Inflammatory macrophage (primary cell): ENCODE data around the gene FAM20B.
A peak's percentile ranks its signal among the peaks of the same experiment; 100 is the strongest.

Source experiments
- DNase-seq, 2 donors: peaks; one replicate each; pipeline ENCODE4 v3.0.0-alpha.2; 2020 to 2022

FAM20B gene

DNA sequence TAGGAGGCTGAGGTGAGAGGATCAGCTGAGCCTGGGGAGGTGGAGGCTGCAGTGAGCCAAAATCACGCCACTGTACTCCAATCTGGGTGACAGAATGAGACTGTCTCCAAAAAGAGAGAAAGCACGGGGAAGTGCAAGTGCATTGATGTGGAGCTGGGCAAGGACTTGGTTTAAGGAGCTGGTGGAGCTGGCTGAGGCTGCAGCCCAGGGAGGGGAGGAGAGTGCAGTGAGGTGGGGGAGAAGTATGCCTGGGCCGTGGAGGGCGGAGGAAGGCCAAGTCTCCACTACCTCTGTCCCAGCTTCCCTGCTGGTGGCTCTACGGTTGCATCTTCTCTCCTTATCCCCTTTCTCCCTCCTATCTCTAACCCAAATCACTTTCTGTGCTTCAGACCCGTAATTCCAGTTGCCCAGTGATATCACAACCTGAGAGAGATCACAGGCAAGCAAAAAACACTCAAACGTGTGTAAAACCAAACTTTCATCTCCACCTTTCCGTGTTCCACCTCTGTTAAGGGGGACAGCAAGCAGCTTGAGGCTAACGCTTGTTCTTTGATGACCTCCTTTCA lies 67.3 kb downstream of the FAM20B start:
- DNase-seq: no peak

DNA sequence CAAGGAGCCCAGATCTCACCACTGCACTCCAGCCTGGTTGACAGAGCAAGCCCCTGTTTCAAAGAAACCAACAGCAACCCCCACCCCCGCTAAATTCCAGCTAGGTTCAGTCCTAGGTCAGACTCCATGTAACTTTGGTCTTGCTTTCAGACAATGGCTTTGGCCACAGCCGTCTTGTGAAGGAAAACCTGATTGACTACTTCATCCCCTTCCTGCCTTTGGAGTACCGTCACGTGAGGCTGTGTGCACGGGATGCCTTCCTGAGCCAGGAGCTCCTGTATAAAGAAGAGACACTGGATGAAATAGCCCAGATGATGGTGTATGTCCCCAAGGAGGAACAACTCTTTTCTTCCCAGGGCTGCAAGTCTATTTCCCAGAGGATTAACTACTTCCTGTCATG lies 69.1 kb downstream of the FAM20B start:
- no peak for DNase-seq

DNA sequence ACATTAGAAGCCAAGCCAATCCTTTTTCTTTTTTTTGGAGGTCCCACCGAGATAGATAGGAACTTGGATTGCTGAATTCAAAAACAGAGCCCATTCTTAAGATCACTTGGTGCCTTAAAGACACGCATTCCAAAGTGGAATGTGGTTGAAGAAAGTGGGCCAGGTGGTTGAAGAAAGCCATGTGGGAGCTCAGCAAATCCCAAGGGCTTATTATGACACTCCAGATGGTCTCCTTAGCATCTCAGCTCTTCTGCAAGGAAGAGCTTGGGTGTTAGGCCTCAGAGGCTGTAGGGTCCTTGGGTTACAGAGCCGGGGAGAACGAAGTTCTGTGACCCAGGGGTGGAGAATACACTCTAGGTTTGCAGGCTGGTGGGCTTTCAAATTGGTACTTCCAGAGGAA lies 69.7 kb downstream of the FAM20B start:
- DNase-seq: no peak

DNA sequence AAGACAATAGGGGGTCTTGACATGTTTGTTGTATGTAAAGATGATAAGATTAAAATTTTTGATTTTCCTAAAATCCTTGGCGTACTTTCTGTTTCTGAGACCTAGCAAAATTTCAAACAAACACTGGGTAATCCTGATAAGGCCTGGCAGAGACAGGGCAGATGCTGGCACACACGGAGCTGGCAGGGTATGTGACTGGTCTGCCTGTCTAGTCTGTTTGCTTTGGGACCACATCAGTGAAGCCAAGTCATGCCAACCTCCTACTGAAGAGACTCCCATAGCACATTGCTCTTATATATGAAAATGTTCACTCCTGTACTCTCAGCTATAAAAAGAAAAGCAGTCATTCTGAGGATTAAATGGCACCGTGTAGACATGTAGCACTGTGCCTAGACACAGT lies 70.2 kb downstream of the FAM20B start:
- DNase-seq: no peak

DNA sequence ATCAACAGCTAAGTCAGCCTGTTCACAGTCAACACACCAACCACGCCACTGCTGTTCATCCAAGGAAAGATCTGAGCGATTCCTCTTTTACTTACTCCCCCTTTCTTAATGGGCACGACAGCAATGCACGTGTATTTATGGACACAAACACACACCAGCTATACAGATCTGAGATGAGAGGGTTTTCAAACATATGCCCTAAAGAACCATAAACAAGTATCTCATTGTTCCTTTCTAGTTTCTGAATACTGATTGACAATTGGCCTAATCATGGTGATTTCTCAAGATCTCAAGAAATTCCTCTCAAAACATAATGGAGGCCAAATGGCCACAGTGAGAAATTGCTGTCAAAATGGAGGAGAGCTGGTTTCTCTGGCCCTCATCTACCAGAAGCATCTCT lies 74.2 kb downstream of the FAM20B start:
- no peak for DNase-seq

DNA sequence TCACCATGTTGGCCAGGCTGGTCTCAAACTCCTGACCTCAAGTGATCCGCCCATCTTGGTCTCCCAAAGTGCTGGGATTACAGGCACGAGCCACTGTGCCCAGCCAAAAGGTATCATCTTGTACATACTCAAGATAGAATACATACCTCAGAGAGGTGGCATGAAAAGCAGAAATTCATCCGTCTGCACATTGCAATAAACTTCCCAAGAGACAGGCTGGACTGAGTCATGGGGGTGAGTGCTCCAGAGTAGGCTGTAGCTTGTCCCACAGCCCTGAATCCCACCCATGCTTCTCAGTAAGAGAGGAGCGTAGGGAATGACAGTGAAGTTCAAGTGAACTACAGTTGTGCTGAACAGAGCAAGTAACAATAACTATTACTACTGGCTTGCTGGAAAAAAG lies 75.9 kb downstream of the FAM20B start:
- no peak for DNase-seq

DNA sequence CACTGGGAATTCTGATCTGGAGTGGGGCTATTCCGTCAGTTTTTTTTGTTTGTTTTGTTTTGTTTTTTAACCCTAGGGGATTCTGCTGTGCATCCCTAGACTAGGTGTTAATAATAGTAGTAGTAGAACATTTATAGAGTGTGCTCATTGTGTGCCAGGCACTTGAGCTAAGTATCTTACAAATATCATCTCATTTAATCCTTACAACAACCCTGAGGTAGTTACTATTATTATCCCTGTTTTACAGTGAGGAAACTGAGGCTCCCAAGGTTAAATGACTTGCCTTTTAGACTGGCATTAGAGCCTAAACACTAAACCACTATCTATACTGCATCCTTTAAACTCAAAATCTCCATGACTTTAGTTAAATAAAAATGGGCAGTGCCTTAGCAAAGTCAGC lies 78.3 kb downstream of the FAM20B start:
- no peak for DNase-seq

DNA sequence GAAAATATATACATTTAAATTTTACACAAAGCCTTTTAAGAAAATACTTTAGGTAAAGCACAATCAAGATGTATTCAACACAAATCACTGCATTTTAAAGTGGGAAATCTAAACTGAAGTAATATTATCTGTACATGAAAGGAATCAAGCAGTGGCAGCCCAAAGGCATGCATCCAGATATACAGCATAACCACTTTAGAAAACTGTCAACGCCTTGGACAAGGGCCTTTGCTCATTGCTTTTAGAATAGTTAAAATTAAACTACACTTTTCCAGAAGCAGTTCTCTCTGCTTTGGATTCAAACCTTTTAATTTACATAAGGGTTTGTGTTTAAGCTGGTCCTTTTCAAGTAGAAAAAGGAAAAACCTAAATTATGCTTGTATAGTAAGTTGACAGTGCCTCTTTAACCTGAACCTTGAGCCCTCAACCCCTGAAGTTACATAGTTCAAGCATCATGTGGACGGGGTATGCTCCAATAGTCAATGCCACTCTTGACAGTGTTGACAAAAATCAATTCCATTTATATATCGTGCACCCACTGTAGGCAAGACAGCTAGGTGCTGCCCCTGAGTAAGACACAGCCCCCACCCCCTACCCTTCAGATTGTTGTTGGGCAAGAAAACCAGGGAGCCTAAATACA lies 79.0 kb downstream of the FAM20B start:
- DNase-seq: no peak

DNA sequence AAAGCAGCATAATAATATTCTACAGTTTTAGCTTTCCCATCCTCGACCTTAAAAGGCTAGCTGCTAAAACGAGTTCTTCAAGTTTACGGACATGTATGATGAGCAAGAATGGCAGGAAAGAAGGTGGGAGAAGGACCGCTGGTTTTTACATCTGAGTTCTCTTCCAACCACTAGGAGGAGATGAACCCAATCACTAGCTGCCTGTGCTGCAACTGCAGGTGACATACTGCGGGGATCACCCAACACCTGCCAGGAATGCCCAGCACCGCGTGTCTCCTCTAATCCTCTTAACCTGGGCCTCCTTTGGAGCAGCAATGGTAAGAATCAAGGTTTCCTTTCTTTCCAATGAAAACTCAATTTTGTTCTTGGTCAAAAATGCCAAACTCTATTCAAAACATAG lies 79.7 kb downstream of the FAM20B start:
- no peak for DNase-seq

DNA sequence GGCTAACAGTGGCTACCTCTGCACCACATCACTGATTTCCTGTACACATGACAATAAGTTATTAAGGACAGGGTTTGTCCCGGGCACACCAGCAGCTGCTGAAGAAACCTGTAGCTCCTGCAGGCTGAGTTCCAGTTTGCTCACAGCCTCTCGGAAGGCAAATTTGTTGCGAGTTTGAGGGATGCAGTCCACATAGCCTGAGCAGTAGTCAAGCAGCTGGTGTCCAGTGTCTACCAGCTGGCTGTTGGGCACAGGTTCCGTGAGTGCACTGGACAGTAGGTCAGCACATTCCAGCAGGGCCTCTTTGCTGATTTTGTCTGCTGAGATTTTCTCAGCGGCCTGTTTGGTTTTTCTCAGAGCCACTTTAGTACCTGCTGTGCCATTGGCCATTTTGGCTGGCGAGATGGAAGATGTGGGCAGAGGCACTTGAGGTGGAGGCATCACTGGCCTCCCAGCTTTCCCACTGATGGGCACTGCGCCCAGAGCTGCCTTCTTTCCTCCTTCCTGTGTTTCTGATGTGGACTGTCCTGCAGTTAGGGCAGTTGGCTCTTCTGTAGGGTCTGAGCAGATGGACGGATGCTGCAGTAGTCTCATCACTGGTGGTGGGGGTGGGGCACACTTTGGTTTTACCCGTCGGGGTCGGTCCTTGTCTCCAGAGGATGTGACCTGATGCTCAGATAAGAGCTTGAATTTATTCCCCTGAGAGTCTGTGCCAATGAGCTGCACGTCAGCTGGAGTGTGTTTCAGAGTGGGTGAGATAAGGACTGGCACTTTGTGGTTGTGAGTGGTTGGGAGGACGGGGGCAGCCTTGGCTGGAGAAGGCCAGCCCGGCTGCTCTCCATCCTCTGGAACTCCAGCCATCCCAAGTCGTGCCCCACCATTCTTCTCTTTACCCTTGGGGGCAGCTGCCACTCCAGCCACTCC lies 82.3 kb downstream of the FAM20B start:
- no peak for DNase-seq

DNA sequence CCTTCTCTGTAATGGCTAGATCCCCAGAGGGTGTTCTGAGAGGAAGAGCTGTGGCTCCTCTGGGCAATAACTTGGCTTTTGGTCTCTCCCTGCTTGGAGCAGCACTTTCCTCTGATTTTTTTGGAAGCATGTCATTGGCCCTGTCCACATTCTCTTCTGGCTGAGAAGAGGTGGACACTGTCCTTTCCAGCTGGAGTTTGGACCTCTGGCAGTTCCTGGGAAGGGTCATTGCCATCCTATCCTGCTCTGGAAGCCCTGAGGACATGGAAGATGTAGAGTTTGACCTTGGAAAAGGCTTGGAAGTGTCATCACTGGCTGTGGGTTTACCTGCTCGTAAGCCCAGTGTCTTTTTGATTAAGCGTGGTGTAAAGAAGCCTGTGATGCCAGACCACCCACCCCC lies 83.0 kb downstream of the FAM20B start:
- DNase-seq: no peak

DNA sequence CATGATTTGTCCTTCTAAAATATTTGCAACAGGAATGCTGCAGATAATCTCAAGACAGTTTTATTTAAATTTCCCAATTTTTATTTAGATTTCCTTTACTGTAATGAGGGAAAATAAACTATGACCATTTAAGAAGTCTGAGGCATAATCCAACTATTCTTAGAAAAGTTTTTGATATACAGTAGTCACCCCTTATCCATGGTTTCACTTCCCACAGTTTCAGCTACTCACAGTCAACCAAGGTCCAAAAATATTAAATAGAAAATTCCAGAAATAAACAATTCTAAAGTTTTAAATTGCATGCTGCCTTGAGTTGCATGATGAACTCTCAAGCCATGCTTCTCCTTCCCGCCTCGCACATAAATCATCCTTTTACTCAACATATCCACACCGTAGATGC lies 89.5 kb downstream of the FAM20B start:
- no peak for DNase-seq

DNA sequence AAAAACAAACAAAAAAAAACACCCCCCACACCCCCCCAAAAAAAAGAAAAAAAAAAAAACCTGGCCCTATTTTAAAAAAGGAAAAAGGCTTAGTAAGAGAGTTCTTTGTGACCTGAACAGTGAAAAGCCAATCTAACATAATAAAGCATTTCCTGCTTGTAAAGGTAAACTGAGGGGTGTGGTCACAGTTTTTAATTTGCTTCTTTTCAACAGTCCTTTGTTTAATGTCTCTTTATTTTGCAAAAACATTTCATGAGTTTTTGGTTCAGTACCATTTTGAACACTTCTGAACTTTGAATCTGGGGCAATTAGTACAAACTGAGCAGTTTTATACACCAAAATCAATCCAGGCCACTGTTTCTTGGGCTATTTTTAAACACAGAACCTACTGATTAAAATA lies 93.8 kb downstream of the FAM20B start:
- DNase-seq: no peak

DNA sequence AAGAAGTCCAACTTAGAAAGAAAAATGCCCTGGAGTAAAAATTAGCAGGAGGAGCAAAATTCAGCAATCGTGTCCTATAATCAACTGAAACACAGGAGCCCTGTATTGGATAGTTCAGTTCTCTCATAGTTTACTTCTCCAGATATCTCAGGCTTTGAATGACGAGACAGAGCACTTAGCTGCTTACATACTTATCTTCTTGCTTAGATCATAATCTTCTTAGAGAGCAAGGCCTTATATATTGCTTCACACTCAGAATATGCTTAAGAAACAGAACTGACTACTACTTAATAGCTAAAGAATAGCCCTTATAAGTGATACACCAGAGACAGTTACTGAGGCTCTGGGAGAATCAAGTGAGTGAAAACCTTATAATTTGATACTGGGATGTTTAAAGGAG lies 95.0 kb downstream of the FAM20B start:
- DNase-seq: no peak

DNA sequence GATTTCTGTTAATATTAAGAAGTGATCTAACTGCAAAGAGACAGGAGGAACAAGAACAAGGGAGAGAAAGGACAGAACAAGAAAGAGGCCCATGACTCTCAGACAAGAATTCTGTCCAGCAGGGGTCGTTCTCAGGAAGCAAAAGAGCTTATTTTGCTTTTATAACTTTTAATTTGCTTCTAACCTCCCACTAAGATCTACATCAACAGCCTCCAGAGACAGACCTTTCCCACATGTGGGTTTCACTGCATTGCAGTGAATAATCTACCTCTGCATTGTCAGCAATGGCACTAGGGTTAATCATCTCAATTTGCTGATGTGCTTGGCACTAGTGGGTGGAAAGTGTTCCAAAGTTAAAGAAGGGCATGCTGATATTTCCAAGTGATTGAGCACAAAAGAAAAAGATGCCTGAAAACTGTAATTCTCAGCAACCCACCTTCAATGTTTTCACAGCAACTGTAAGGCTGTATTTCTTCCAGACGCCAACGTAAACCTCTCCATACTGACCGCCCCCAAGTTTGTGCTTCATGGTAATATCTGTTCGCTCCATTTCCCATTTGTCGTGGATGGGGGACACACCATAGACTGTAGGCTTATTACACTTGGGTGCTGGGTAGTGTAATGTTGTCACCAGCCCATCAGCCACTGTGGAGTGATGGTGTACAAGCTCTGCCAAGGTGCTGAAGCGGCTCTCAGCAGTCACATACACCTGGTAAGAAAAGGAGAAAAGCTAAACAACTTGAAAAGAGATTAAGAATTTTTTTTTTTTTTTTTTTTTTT lies 95.7 kb downstream of the FAM20B start:
- peak; percentile 17 to 38 for DNase-seq

DNA sequence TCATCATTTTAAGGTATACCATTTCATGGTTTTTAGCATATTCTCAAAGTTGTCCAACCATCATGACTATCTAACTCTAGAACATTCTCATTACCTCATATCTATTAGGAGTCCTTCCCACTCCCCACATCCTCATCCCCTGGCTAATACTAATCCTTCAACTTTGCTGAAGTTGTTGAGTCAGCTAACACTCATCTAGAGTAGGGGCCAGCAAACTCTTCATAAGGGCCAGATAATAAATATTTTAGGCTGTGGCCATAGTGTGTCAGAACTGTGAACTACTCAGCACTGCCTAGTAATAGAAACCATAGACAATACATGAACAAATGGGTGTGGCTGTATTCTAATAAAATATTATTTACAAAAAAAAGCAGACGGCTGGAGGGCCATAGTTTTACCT lies 99.2 kb downstream of the FAM20B start:
- no peak for DNase-seq
